ENCODE measurements around the gene PIGW.

DNA sequence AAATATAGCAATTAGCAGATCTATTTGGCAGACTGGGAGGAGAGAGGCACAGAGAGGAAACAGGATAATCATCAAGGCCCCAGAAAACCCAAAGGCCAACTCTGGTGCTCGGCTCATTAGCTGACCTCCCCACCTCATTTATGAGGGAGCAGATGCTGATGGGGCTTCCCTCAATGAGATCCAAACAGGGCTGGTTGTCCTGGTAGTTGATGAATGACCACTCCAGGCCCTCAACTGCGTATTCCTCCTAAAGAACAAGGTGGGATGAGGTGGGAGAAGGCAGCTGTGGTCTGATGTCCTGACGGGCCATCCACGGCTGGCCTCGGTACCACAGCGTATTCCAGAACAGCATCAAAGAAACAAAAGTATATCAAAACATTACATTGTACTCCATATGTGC lies 27.5 kb upstream of the PIGW start:
- TF ChIP-seq, protein P1, sequence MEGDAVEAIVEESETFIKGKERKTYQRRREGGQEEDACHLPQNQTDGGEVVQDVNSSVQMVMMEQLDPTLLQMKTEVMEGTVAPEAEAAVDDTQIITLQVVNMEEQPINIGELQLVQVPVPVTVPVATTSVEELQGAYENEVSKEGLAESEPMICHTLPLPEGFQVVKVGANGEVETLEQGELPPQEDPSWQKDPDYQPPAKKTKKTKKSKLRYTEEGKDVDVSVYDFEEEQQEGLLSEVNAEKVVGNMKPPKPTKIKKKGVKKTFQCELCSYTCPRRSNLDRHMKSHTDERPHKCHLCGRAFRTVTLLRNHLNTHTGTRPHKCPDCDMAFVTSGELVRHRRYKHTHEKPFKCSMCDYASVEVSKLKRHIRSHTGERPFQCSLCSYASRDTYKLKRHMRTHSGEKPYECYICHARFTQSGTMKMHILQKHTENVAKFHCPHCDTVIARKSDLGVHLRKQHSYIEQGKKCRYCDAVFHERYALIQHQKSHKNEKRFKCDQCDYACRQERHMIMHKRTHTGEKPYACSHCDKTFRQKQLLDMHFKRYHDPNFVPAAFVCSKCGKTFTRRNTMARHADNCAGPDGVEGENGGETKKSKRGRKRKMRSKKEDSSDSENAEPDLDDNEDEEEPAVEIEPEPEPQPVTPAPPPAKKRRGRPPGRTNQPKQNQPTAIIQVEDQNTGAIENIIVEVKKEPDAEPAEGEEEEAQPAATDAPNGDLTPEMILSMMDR (IDR thresholded peaks at IDR 0.05; ENCODE audit: poor library complexity, severe bottlenecking) = no peak
- TF ChIP-seq TAF1 (IDR thresholded peaks at IDR 0.05; ENCODE audit: low read depth) (no peak), EZH2 (IDR thresholded peaks at IDR 0.05; ENCODE audit: borderline replicate concordance, insufficient read depth, low read length, poor library complexity, severe bottlenecking) (no peak)
